Natural killer cell (primary cell): ENCODE measurements around the gene C19orf85. TPM values are rescaled to one million over a fixed set of nuclear protein-coding genes. Genes with fewer than 3 reads are reported as not detected.
A peak's percentile ranks its signal among the peaks of the same experiment; 100 is the strongest.

Experiments used
- ATAC-seq, 3 donors: fragments of 150-1000 bp in 2 of 3; fragments of 200-7000 bp in 1 of 3; cut with Tn5 transposase; 1 replicate in 1 of 3; 2 replicates in 2 of 3; pipeline ENCODE4 v1.10.0; 2021; ENCODE audit warnings: mild to moderate bottlenecking in 2 of 3, moderate library complexity in 2 of 3
- DNase-seq, 2 donors: peaks; one replicate each; pipeline versions ENCODE4 v3.0.0 to v3.0.0-alpha.2; 2013 to 2021; ENCODE audit warnings: mixed read lengths in 1 of 2
- H3K27ac ChIP-seq: one replicate; pipeline ENCODE4 v1.5.1; 2013; ENCODE audit warnings: mild to moderate bottlenecking, low read length
- H3K27me3 ChIP-seq: one replicate; pipeline ENCODE4 v1.6.1; 2013; ENCODE audit warnings: low read length; ENCODE audit not compliant: control insufficient read depth, insufficient read depth
- H3K36me3 ChIP-seq: one replicate; pipeline ENCODE4 v1.6.1; 2013; ENCODE audit warnings: low read length; ENCODE audit not compliant: control insufficient read depth, insufficient read depth
- H3K4me1 ChIP-seq: one replicate; pipeline ENCODE4 v1.6.1; 2013; ENCODE audit warnings: low read length; ENCODE audit not compliant: control insufficient read depth, insufficient read depth
- H3K4me3 ChIP-seq: one replicate; pipeline ENCODE4 v1.5.1; 2013; ENCODE audit warnings: low read length
- H3K9me3 ChIP-seq: one replicate; pipeline ENCODE4 v1.6.1; 2013; ENCODE audit warnings: low read length; ENCODE audit not compliant: control insufficient read depth, insufficient read depth
- H3K27ac Mint-ChIP-seq, 2 donors: one replicate each; pipeline ENCODE4 v1.8.0; 2022; ENCODE audit warnings: mild to moderate bottlenecking in 2 of 2, mixed read lengths in 2 of 2, moderate library complexity in 1 of 2
- H3K27me3 Mint-ChIP-seq, 2 donors: one replicate each; pipeline ENCODE4 v1.8.0; 2022; ENCODE audit warnings: low read depth in 2 of 2, mixed read lengths in 2 of 2
- H3K36me3 Mint-ChIP-seq: one replicate; pipeline ENCODE4 v1.8.0; 2022; ENCODE audit warnings: mixed read lengths
- H3K4me1 Mint-ChIP-seq, 2 donors: one replicate each; pipeline ENCODE4 v1.8.0; 2022; ENCODE audit warnings: mixed read lengths in 2 of 2
- H3K4me3 Mint-ChIP-seq: one replicate; pipeline ENCODE4 v1.8.0; 2022; ENCODE audit warnings: mild to moderate bottlenecking, moderate library complexity, mixed read lengths
- H3K9me3 Mint-ChIP-seq, 2 donors: one replicate each; pipeline ENCODE4 v1.8.0; 2022; ENCODE audit warnings: mixed read lengths in 2 of 2
- WGBS: methylation state at CpG from one replicate; pipeline ENCODE4 v1.1.7; 2013; ENCODE audit warnings: missing lambda C conversion rate; ENCODE audit not compliant: insufficient coverage; 5-methylcytosine and 5-hydroxymethylcytosine counted together
- intact Hi-C: fragments of 100-400 bp; cut with micrococcal nuclease; formaldehyde crosslinking; loops from one replicate; pipeline ENCODE4 v1.14.2; 2022
- total RNA-seq, 4 donors: library from RNA; stranded (reverse); fragments of 120-200 nt in 1 of 4; gene quantifications; one replicate each; pipeline versions ENCODE4 v1.2.3 to v1.2.4, GENCODE V29; 2013 to 2022
- TF ChIP-seq, protein P1 (sequence below): fragments of 200-600 bp; IDR thresholded peaks from one replicate; pipeline ENCODE4 v1.8.0; 2022; ENCODE audit warnings: antibody characterized with exemption

Gene C19orf85
- total RNA-seq, 3 donors from 2014 or later (not counting 1 experiment from before 2014, with no cell fraction given): not detected

DNA sequence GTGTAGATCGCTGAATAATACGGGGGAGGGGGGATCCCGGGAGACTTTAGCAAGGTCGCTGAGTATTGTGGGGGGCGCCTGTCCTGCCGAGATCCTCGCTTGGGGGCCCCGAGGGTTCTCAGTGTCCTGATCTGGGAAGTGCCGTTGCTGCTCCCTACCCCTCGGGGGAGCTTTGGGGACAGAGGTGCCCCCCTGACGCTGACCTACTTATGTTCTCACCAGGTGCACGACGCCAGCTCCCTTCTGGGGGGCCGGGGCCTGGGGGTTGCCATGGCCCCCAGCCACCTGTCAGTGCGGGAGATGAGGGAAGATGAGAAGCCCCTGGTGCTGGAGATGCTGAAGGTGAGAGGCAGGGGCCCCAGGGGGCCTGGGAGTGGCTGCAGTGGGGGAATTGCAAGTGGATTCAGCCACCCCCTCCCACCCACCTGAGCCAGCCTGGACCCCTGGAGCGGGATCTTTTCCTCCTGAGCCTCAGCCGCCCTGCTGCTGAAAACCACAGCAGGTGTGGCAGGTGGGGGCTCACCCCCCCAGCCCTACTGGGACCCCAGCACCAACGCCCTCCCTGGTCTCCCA lies 21.0 kb upstream of the C19orf85 start:
- peak overlapping the region; percentile 42 for H3K27ac ChIP-seq
- H3K36me3 Mint-ChIP-seq: no peaks in the 10 kb centered on the region
- no peaks in the 10 kb centered on the region for H3K9me3 ChIP-seq
- peak overlapping the region; percentile 54 for H3K4me3 ChIP-seq
- peaks cover 5% of the 10 kb centered on the region for H3K36me3 ChIP-seq
- H3K27ac Mint-ChIP-seq: peak overlapping the region; percentile 54 to 85
- no peaks in the 10 kb centered on the region for H3K9me3 Mint-ChIP-seq
- H3K27me3 ChIP-seq: no peaks in the 10 kb centered on the region
- peak overlapping the region; percentile 77 for H3K4me3 Mint-ChIP-seq
- intact Hi-C loops: no loop called here
- peaks cover 0 to 7% of the 10 kb centered on the region in 2 donors for H3K4me1 Mint-ChIP-seq
- TF ChIP-seq, protein P1, sequence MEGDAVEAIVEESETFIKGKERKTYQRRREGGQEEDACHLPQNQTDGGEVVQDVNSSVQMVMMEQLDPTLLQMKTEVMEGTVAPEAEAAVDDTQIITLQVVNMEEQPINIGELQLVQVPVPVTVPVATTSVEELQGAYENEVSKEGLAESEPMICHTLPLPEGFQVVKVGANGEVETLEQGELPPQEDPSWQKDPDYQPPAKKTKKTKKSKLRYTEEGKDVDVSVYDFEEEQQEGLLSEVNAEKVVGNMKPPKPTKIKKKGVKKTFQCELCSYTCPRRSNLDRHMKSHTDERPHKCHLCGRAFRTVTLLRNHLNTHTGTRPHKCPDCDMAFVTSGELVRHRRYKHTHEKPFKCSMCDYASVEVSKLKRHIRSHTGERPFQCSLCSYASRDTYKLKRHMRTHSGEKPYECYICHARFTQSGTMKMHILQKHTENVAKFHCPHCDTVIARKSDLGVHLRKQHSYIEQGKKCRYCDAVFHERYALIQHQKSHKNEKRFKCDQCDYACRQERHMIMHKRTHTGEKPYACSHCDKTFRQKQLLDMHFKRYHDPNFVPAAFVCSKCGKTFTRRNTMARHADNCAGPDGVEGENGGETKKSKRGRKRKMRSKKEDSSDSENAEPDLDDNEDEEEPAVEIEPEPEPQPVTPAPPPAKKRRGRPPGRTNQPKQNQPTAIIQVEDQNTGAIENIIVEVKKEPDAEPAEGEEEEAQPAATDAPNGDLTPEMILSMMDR: no peak
- DNase-seq: peak in 1 of 2 donors; percentile 44
- WGBS: 29% methylated on average over 18 of the region's 18 CpGs
- ATAC-seq: peak in 2 of 3 donors; percentile 14 to 22
- peaks cover 0 to 2% of the 10 kb centered on the region in 2 donors for H3K27me3 Mint-ChIP-seq
- peaks cover 23% of the 10 kb centered on the region for H3K4me1 ChIP-seq

DNA sequence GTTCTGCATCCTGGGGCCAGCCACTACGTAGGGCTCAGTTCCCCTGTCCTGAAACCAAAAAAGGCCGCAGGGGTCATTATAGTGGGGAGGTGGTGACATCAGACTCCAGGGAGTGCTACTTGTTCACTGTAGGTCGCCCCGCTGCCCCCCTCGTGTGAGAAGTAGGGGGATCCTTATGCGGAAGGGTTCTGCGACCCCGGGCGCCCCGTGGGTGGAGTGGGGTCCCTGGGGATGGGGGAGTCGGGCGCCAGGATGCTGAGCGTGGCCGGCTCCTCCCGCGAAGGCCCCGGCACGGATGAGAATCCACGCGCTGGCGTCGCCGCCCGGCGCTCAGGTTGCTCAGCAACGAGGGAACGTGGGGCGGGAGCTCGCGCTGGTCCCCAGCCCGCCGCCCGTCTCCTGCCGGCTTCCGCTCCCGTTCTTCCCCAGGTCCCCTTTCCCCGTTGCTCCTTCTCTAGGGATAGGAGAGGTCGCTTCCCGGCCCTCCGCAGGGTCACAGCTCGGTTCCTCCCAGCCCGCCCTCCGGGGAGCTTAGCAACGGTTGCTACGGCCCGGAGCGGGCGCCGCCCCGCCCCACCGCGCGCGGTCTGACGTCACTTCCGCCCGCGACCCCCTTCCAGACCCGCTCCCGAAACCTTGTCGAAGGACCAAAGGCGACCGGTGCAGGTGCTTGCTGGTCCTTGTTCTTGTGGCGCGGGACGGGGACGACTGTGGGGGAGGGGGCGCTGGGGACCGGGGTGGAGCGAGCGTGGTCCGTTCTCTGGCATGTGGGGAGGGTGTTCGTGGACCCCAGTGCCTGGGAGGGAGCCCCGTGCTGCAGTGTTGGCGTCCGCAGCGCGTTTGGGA lies 20.3 kb upstream of the C19orf85 start, which contains the start of gene NAT14:
Gene NAT14 (plus strand): TSS at position 596 of the 846 bp plus-strand sequence. CDS start 521 bp downstream, outside the sequence.
- H3K36me3 ChIP-seq: peaks cover 5% of the 10 kb centered on the region
- TF ChIP-seq, protein P1: no peak
- H3K4me3 Mint-ChIP-seq: peak within 1 kb of the TSS; percentile 77
- DNase-seq (peak; percentile 64 to 81), ATAC-seq (peak; percentile 53 to 76 (median 71))
- H3K4me1 Mint-ChIP-seq: peaks cover 3 to 10% of the 10 kb centered on the region in 2 donors
- H3K27ac Mint-ChIP-seq: peak within 1 kb of the TSS; percentile 54 to 85
- no peaks in the 10 kb centered on the region for H3K9me3 ChIP-seq
- peak within 1 kb of the TSS; percentile 54 for H3K4me3 ChIP-seq
- peak within 1 kb of the TSS; percentile 42 for H3K27ac ChIP-seq
- H3K4me1 ChIP-seq: peaks cover 23% of the 10 kb centered on the region
- intact Hi-C loops: no loop called here
- H3K9me3 Mint-ChIP-seq: no peaks in the 10 kb centered on the region
- H3K36me3 Mint-ChIP-seq: no peaks in the 10 kb centered on the region
- peaks cover 0 to 2% of the 10 kb centered on the region in 2 donors for H3K27me3 Mint-ChIP-seq
- 2% methylated on average over 78 of the region's 78 CpGs for WGBS
- no peaks in the 10 kb centered on the region for H3K27me3 ChIP-seq

DNA sequence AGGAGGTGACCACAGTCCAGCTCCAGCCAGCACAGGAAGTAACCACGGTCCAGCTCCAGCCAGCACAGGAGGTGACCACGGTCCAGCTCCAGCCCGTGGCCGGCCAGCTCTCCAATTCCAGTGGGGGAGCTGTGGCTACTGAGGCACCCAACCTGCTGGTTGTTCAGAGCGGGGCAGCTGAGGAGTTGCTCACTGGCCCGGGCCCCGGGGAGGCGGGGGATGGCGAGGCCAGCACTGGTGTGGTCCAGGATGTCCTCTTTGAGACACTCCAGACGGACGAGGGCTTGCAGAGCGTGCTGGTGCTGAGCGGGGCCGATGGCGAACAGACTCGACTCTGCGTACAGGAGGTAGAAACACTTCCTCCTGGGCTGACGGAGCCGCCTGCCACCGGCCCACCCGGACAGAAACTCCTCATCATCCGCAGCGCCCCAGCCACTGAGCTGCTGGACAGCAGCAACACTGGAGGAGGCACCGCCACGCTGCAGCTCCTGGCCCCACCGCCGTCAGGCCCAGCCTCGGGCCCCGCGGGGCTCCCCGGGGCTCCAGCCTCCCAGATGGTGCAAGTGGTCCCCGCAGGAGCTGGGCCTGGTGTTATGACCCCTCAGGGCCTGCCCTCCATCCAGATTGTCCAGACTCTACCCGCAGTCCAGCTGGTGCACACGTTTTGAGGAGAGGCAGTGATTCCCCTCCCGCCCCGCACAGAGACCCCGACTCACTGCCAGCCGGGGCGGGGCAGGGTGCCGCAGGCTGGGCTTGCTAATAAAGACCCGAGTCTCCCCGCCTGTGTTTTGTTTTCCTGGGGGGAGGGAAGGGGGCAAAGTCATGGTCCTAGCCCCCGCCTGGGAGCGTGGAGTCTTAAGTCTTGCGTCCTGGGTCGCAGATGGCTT lies 19.4 kb upstream of the C19orf85 start:
- DNase-seq (no peak), ATAC-seq (no peak)
- no peaks in the 10 kb centered on the region for H3K27me3 ChIP-seq
- no peaks in the 10 kb centered on the region for H3K36me3 Mint-ChIP-seq
- H3K4me3 Mint-ChIP-seq: peak overlapping the region; percentile 57
- H3K9me3 Mint-ChIP-seq: no peaks in the 10 kb centered on the region
- intact Hi-C loops: no loop called here
- TF ChIP-seq, protein P1: no peak
- H3K27ac ChIP-seq: no peak overlapping the region
- peaks cover 5% of the 10 kb centered on the region for H3K36me3 ChIP-seq
- peak overlapping the region; percentile 54 for H3K4me3 ChIP-seq
- H3K27me3 Mint-ChIP-seq: peaks cover 0 to 2% of the 10 kb centered on the region in 2 donors
- peaks cover 11 to 19% of the 10 kb centered on the region in 2 donors for H3K4me1 Mint-ChIP-seq
- 89% methylated on average over 46 of the region's 46 CpGs for WGBS
- H3K9me3 ChIP-seq: no peaks in the 10 kb centered on the region
- peaks cover 23% of the 10 kb centered on the region for H3K4me1 ChIP-seq
- H3K27ac Mint-ChIP-seq: peak overlapping the region in 1 of 2 donors; percentile 85
